Liver (tissue), 9 donors: ENCODE results near the gene TIAM2. TPM values are rescaled to one million over a fixed set of nuclear protein-coding genes. Genes with fewer than 3 reads are reported as not detected.

Experiments
- DNase-seq: peaks from one replicate; pipeline ENCODE4 v3.0.0-alpha.2; 2017; ENCODE audit warnings: low spot score
- H3K27ac ChIP-seq, 2 donors: one replicate each; pipeline ENCODE4 v1.7.0; 2013; ENCODE audit warnings: inconsistent platforms in 2 of 2, low read length in 2 of 2, control low read depth in 1 of 2, low read depth in 1 of 2, mild to moderate bottlenecking in 1 of 2
- H3K27me3 ChIP-seq, 4 donors: one replicate each; pipeline versions ENCODE4 v1.6.1 to v1.7.0; 2013; ENCODE audit warnings: low read length in 3 of 4, inconsistent platforms in 1 of 4, mild to moderate bottlenecking in 1 of 4, moderate library complexity in 1 of 4; ENCODE audit not compliant: control insufficient read depth in 4 of 4, insufficient read depth in 4 of 4
- H3K36me3 ChIP-seq, 4 donors: one replicate each; pipeline versions ENCODE4 v1.6.1 to v1.7.0; 2013; ENCODE audit warnings: low read length in 3 of 4, mild to moderate bottlenecking in 3 of 4, low read depth in 1 of 4, moderate library complexity in 1 of 4; ENCODE audit not compliant: control insufficient read depth in 4 of 4, insufficient read depth in 3 of 4
- H3K4me1 ChIP-seq, 4 donors: one replicate each; pipeline versions ENCODE4 v1.6.1 to v1.7.0; 2013; ENCODE audit warnings: low read length in 3 of 4, mild to moderate bottlenecking in 3 of 4, moderate library complexity in 1 of 4; ENCODE audit not compliant: control insufficient read depth in 4 of 4, insufficient read depth in 4 of 4
- H3K4me3 ChIP-seq, 3 donors: one replicate each; pipeline versions ENCODE4 v1.6.1 to v1.7.0; 2013; ENCODE audit warnings: low read length in 3 of 3, control low read depth in 1 of 3, low read depth in 1 of 3, mild to moderate bottlenecking in 1 of 3
- H3K9ac ChIP-seq, 2 donors: one replicate each; pipeline ENCODE4 v1.7.0; 2013; ENCODE audit warnings: low read length in 2 of 2, mild to moderate bottlenecking in 2 of 2, moderate library complexity in 2 of 2, control low read depth in 1 of 2, low read depth in 1 of 2
- H3K9me3 ChIP-seq, 4 donors: one replicate each; pipeline versions ENCODE4 v1.6.1 to v1.7.0; 2013; ENCODE audit warnings: low read length in 3 of 4; ENCODE audit not compliant: control insufficient read depth in 4 of 4
- EGR1 ChIP-seq, 2 donors: IDR thresholded peaks; 2 replicates each; pipeline ENCODE4 v1.6.1; 2016 to 2018; ENCODE audit warnings: antibody characterized with exemption in 2 of 2, low read depth in 2 of 2
- FOXA1 ChIP-seq: IDR thresholded peaks from 2 replicates; pipeline ENCODE4 v1.6.1; 2016; ENCODE audit warnings: antibody characterized with exemption
- FOXA2 ChIP-seq: IDR thresholded peaks from 2 replicates; pipeline ENCODE4 v1.6.1; 2016; ENCODE audit warnings: antibody characterized with exemption
- HNF4A ChIP-seq, 2 donors: conservative IDR thresholded peaks; 2 replicates each; pipeline ENCODE4 v1.6.1; 2016; ENCODE audit warnings: antibody characterized with exemption in 2 of 2, mild to moderate bottlenecking in 2 of 2
- HNF4G ChIP-seq: IDR thresholded peaks from 2 replicates; pipeline ENCODE4 v1.6.1; 2016; ENCODE audit warnings: antibody characterized with exemption
- JUND ChIP-seq, 2 donors: IDR thresholded peaks; 2 replicates each; pipeline ENCODE4 v1.6.1; 2016; ENCODE audit warnings: antibody characterized with exemption in 2 of 2
- NR2F2 ChIP-seq: IDR thresholded peaks from 2 replicates; pipeline ENCODE4 v1.6.1; 2016; ENCODE audit warnings: antibody characterized with exemption
- RAD21 ChIP-seq, 2 donors: IDR thresholded peaks; 2 replicates each; pipeline ENCODE4 v1.6.1; 2016; ENCODE audit warnings: antibody characterized with exemption in 2 of 2, mild to moderate bottlenecking in 2 of 2
- RXRA ChIP-seq, 2 donors: IDR thresholded peaks; 2 replicates each; pipeline ENCODE4 v1.6.1; 2017 to 2018; ENCODE audit warnings: antibody characterized with exemption in 2 of 2, mild to moderate bottlenecking in 1 of 2
- TAF1 ChIP-seq: conservative IDR thresholded peaks from 2 replicates; pipeline ENCODE4 v1.6.1; 2016; ENCODE audit warnings: antibody characterized with exemption, mild to moderate bottlenecking
- YY1 ChIP-seq: IDR thresholded peaks from 2 replicates; pipeline ENCODE4 v1.6.1; 2016; ENCODE audit warnings: antibody characterized with exemption, mild to moderate bottlenecking
- WGBS: extraction: QIAGEN DNeasy Blood & Tissue Kit; methylation state at CpG from one replicate; pipeline ENCODE4 v1.1.7; 2013; 5-methylcytosine and 5-hydroxymethylcytosine counted together
- polyA plus RNA-seq, 2 donors: library from polyadenylated mRNA; stranded (reverse) in 1 of 2; unstranded in 1 of 2; fragments of 200-250 nt in 1 of 2; fragments of >200 nt in 1 of 2; fragmentation: Nextera tagmentation in 1 of 2; extraction: Ambion mirVana in 1 of 2; gene quantifications; one replicate each; pipeline versions ENCODE4 v1.2.1 to v1.2.3, GENCODE V29; 2013 to 2015
- total RNA-seq, 2 donors: library from RNA; depleted of rRNA; stranded (reverse); fragments of >200 nt; gene quantifications; one replicate each; pipeline ENCODE4 v1.2.3, GENCODE V29; 2014
- TF ChIP-seq, protein P1 (sequence below): IDR thresholded peaks from 2 replicates; pipeline ENCODE4 v1.6.1; 2016; ENCODE audit warnings: antibody characterized with exemption
- TF ChIP-seq, protein P2 (sequence below): IDR thresholded peaks from 2 replicates; pipeline ENCODE4 v1.6.1; 2016; ENCODE audit warnings: antibody characterized with exemption, mild to moderate bottlenecking
- TF ChIP-seq, protein P3 (sequence below): IDR thresholded peaks from 2 replicates; pipeline ENCODE4 v1.6.1; 2016; ENCODE audit warnings: antibody characterized with exemption
- TF ChIP-seq, protein P4 (sequence below): fragments of 150-350 bp; IDR thresholded peaks from 2 replicates; pipeline ENCODE4 v1.5.1; 2017; ENCODE audit warnings: improper control_type of control experiment, low read depth, low read length; ENCODE audit not compliant: missing input control
- donor health status: healthy.
- donor health status: healthy.
- donor health status: healthy.
- donor health status: healthy.
- donor health status: healthy.

TIAM2 gene
- total and polyA plus RNA-seq, 4 donors = 0.62 to 3.7 (median 2.4) TPM

DNA sequence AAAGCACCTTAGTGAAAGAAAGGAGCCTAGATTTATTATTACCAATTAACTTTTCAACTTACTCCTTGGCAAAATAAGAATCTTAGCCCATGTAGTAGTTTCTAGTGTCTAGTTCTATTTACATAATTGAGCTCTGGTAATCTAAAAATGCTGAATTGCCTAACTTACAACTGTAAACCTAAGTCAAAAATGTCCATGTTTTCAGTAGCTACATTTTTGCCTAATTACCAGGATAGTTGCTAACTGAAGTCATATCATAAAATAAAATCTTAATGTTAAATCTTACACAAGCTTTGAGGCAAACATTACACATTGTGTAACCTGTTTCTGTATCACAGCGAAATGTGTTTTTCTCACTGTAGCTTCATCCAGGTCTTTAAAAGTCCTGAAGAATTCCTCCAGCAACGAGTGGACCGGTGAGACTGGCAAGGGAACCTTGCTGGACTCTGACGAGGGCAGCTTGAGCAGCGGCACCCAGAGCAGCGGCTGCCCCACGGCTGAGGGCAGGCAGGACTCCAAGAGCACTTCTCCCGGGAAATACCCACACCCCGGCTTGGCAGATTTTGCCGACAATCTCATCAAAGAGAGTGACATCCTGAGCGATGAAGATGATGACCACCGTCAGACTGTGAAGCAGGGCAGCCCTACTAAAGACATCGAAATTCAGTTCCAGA is 261.1 kb downstream of the TIAM2 start:
- Histone ChIP-seq H3K36me3 (peaks cover 5 to 64% (median 38%) of the 10 kb centered on the region in 4 donors), H3K4me3 (no peak overlapping the region), H3K9me3 (no peaks in the 10 kb centered on the region), H3K4me1 (no peaks in the 10 kb centered on the region), H3K27me3 (no peaks in the 10 kb centered on the region), H3K27ac (no peak overlapping the region), H3K9ac (no peak overlapping the region)
- TF ChIP-seq TAF1 = no peak
- TF ChIP-seq, protein P1, sequence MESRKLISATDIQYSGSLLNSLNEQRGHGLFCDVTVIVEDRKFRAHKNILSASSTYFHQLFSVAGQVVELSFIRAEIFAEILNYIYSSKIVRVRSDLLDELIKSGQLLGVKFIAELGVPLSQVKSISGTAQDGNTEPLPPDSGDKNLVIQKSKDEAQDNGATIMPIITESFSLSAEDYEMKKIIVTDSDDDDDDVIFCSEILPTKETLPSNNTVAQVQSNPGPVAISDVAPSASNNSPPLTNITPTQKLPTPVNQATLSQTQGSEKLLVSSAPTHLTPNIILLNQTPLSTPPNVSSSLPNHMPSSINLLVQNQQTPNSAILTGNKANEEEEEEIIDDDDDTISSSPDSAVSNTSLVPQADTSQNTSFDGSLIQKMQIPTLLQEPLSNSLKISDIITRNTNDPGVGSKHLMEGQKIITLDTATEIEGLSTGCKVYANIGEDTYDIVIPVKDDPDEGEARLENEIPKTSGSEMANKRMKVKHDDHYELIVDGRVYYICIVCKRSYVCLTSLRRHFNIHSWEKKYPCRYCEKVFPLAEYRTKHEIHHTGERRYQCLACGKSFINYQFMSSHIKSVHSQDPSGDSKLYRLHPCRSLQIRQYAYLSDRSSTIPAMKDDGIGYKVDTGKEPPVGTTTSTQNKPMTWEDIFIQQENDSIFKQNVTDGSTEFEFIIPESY = no peak
- no peak for TF ChIP-seq FOXA1
- TF ChIP-seq YY1 = no peak
- TF ChIP-seq, protein P2, sequence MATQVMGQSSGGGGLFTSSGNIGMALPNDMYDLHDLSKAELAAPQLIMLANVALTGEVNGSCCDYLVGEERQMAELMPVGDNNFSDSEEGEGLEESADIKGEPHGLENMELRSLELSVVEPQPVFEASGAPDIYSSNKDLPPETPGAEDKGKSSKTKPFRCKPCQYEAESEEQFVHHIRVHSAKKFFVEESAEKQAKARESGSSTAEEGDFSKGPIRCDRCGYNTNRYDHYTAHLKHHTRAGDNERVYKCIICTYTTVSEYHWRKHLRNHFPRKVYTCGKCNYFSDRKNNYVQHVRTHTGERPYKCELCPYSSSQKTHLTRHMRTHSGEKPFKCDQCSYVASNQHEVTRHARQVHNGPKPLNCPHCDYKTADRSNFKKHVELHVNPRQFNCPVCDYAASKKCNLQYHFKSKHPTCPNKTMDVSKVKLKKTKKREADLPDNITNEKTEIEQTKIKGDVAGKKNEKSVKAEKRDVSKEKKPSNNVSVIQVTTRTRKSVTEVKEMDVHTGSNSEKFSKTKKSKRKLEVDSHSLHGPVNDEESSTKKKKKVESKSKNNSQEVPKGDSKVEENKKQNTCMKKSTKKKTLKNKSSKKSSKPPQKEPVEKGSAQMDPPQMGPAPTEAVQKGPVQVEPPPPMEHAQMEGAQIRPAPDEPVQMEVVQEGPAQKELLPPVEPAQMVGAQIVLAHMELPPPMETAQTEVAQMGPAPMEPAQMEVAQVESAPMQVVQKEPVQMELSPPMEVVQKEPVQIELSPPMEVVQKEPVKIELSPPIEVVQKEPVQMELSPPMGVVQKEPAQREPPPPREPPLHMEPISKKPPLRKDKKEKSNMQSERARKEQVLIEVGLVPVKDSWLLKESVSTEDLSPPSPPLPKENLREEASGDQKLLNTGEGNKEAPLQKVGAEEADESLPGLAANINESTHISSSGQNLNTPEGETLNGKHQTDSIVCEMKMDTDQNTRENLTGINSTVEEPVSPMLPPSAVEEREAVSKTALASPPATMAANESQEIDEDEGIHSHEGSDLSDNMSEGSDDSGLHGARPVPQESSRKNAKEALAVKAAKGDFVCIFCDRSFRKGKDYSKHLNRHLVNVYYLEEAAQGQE = no peak
- TF ChIP-seq HNF4A (conservative IDR thresholded peaks at IDR 0.05) = no peak
- TF ChIP-seq RXRA (IDR thresholded peaks at IDR 0.05) = no peak
- no peak for TF ChIP-seq HNF4G
- no peak for TF ChIP-seq EGR1 (IDR thresholded peaks at IDR 0.05; ENCODE audit: low read depth in 2 of 2)
- TF ChIP-seq, protein P3, sequence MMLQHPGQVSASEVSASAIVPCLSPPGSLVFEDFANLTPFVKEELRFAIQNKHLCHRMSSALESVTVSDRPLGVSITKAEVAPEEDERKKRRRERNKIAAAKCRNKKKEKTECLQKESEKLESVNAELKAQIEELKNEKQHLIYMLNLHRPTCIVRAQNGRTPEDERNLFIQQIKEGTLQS = no peak
- no peak for TF ChIP-seq JUND (IDR thresholded peaks at IDR 0.05)
- no peak for TF ChIP-seq RAD21 (IDR thresholded peaks at IDR 0.05)
- no peak for TF ChIP-seq NR2F2
- TF ChIP-seq, protein P4, sequence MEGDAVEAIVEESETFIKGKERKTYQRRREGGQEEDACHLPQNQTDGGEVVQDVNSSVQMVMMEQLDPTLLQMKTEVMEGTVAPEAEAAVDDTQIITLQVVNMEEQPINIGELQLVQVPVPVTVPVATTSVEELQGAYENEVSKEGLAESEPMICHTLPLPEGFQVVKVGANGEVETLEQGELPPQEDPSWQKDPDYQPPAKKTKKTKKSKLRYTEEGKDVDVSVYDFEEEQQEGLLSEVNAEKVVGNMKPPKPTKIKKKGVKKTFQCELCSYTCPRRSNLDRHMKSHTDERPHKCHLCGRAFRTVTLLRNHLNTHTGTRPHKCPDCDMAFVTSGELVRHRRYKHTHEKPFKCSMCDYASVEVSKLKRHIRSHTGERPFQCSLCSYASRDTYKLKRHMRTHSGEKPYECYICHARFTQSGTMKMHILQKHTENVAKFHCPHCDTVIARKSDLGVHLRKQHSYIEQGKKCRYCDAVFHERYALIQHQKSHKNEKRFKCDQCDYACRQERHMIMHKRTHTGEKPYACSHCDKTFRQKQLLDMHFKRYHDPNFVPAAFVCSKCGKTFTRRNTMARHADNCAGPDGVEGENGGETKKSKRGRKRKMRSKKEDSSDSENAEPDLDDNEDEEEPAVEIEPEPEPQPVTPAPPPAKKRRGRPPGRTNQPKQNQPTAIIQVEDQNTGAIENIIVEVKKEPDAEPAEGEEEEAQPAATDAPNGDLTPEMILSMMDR = no peak
- TF ChIP-seq FOXA2 = no peak
- no peak for DNase-seq
- 90% methylated on average over 13 of the region's 13 CpGs for WGBS

DNA sequence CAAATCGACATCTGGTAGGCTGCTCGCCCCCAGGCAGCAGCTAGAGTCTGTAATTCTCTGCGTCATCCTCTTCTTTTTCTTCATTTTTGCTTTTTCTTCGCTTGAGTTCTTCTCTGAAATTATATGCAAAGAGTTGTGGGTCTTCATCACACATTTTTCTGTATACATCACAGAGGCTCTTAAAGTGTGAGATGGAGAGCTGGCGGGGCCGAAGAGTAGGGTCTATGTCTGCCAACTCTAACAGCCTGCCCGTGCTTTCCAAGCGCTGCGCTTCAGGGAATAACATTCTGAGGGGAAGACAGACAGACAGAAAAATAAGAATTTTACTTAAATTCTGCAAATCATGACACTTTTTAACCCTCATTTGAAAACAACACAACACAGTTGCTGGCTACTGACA is 262.7 kb downstream of the TIAM2 start:
- Histone ChIP-seq H3K36me3 (peaks cover 8 to 59% (median 39%) of the 10 kb centered on the region in 4 donors), H3K9ac (no peak overlapping the region), H3K27ac (no peak overlapping the region), H3K4me3 (no peak overlapping the region), H3K4me1 (no peaks in the 10 kb centered on the region), H3K27me3 (no peaks in the 10 kb centered on the region), H3K9me3 (no peaks in the 10 kb centered on the region)
- TF ChIP-seq FOXA1 = no peak
- WGBS = 97% methylated on average over 9 of the region's 9 CpGs
- DNase-seq = no peak
